Umbilical cord (tissue), 2 donors: ENCODE measurements around the gene GSG1. TPM values are rescaled to one million over a fixed set of nuclear protein-coding genes. Genes with fewer than 3 reads are reported as not detected.
A peak's percentile ranks its signal among the peaks of the same experiment; 100 is the strongest.
"Not testable (repeated sequence)": the region's sequence is repeated elsewhere in the genome, so short reads cannot be mapped to it uniquely, and the experiment has no call there.

Experiments
- DNase-seq: peaks from one replicate; pipeline ENCODE4 v3.0.0-alpha.2; 2015; ENCODE audit warnings: low spot score
- total RNA-seq: library from RNA; depleted of rRNA; stranded (reverse); fragments of >200 nt; gene quantifications from one replicate; pipeline ENCODE4 v1.2.3, GENCODE V29; 2014; ENCODE audit warnings: low replicate concordance; ENCODE audit not compliant: insufficient read depth

GSG1 gene
- total RNA-seq, 1 donor from 2014 or later, result 1.2 TPM

DNA sequence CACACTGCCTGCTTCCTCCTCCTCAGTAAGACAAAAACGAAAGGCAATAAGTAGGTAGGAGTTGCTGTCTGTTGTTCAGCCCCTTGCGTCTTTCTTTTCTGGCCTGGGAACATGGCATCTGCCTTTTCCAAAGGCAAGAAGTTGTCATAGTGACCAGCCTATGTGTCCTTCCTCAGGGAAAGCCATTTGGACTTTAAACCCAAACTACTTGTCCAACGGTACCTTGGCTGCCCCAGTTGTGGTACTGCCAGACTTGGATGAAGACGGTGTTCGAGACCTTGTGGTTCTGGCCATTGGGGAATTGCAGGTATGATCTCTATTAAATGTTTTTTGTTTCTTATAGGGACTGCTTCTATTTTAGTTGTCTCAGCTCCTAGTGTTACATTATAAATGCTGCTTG lies 40.8 kb downstream of the GSG1 start:
- no peak for DNase-seq

DNA sequence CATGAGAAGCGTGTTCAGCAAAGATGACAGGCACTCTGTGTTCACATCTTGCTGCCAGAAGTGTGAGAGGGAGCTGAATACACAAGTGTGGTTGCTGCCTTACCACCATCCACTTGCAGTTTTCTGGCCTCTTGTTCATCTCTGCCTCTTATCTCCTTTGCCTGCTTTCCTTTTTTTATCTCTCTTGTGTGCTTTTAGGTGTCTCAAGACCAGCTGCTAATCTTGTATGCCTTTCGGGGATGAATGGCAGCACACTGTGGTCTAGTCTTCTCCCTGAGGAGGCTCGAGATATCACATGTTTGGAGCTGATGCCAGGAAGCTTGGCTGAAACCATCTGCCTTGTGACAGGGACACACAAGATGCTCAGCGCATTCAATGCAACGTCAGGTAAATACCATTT lies 42.1 kb downstream of the GSG1 start:
- no peak for DNase-seq

DNA sequence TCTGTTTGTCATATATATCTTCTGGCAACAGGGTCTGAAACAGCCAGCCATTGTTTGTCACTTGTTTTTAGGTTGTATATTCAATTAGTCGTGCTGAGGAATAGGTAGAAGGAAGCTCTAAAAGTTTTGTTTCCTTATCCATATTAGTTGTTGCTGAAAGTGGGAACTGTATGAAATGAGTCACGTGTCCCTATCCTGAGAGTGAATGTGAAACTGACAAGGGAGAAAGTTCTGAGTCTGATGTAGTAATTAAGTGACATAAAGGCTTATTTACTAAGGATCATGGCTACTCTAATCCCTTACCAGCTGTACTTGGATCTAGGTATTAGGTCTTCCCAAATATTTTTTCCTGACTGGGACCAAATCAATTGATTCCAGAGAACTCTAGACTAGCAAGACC lies 42.9 kb downstream of the GSG1 start:
- DNase-seq, result no peak

DNA sequence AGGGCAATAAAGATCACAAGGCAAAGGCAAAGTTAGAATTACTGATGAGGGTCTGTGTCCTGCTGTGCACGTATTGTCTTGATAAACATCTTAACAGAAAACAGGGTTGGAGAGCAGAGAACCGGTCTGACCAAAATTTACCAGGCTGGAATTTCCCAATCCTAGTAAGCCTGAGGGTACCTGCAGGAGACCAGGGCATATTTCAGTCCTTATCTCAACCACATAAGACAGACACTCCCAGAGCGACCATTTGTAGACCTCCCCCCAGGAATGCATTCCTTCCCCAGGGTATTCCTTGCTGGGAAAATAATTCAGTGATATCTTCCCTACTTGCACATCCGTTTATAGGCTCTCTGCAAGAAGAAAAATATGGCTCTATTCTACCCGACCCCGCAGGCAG lies 49.9 kb downstream of the GSG1 start:
- DNase-seq, result not testable (repeated sequence)

DNA sequence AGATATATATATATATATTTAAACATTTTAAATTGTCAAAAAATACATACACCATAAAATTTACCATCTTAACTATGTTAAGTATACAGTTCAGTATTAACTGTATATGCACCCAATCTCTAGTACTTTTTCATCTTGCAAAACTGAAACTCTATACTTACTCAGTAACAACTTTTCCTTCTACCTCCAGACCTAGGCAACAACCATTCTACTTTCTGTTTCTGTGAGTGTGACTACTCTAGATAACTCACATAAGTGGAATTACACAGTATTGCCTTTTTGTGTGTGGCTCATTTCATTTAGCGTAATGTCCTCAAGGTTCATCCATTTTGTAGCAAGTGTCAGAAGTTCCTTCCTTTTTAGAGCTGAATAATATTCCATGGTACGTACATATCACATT lies 51.0 kb downstream of the GSG1 start:
- DNase-seq, result no peak

DNA sequence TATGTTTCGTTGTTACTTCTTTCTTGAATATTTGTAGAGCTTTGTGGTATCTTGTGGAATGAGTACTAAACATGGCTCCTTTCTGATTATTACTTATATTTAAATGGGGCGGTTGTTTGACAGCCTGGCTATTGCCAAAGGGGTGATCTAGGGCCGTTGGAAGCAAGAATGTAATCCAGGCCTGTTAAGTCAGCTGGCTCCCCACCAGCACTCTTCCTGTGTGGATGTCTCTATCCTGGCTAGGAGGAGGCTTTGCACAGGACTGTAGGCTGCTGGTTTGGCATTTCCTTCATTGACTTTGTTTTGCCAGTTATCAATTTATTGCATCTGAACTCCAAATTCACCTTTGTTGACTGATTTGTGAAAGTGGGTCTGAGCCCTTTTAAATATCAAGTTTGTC lies 53.7 kb downstream of the GSG1 start:
- DNase-seq, result no peak

DNA sequence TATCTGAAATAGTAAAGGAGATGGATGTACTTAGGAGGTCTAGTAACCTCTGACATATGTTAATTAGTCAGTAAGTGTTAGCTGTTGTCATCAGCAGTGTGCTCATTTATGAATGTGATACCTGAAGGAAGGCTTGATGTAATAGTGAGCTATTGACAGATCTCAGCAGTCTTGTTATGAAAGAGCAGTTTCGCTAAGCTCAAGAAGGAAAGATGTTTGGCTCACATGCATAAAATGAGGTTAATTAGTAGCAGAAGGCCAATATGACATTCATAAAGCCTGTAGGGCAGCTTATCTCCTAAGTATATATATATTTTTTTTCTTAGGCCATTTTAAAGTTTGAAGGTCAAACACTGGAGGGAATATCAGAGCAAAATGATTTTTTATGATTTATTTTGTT lies 56.5 kb downstream of the GSG1 start:
- DNase-seq, result no peak

DNA sequence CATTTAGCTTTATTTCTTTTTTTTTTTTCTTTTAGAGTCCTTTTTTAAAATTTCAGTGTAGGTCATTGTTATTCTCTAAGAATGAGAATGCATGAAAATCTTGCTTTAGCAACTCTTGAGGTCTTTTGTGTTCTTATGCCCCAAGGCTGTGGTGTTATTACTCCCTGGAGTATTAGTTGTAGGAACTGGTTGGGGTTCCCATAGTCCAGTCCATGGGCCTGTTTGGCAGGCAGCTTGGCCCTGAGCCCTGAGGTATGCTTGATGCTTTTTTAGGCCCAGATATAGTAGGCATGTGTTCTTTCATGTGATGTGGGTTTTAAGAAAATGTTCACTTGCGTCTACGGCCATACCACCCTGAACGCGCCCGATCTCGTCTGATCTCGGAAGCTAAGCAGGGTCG lies 57.7 kb downstream of the GSG1 start:
- DNase-seq, result no peak

DNA sequence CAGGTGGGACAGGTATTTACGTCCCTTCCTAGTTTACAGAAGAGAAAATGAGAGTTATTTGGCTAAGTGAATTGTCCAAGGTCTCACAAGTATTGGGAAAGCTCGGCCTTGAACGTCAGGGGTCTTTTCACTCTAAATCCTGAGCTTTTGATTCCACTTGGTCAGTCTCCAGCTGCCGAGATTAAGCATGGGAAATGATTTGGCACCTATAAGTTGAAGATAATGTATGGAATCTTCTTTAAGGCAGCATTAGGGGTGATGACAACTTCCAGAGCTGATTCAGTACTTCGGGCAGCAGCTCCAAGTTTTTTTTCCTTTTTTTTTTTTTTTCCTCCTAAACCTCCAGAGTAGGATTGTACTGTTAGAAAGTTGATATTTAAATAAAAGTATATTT lies 58.6 kb downstream of the GSG1 start:
- peak; percentile 56 for DNase-seq

DNA sequence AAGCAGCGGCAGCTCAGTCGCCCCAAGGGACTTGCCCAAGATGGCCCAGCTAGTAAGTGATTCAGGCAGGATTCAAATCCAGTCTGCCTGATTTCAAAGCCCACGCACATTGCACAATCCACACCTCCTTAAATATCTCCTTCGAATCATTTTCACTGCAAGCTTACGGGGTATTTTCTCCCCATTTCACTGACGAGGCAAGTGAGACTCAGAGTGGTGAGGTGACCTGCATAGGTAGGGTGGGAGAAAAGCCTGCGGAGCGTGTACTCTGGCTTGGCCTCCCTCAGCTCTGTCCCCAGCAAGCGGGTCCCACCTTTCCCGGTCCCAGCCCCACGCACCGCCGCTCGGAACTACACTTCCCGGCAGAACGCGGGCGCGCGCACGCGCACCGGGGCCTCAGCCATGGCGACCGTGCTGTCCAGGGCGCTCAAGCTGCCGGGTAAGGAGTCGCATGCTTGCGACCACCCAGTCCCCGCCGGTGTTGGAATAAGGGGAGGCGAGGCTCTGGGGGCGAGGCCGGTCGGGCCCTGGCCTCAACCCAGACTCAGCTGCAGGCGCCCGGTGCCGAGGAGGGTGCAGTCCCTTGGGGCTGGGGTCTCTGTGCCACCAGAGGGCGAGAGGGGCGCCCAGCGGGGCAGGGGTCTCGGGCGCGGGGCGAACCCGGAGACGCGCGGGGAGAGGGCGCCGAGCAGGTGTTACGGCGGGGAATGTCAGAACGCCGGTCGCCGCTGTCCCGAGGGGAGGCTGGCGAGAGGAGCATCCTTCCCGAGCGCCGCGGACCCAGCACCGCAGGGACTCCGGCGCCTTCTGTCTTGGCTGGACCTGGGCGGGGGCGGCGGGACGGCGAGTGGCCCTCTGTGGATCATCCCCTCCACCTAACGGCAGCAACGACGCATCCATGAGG lies 59.2 kb downstream of the GSG1 start, which contains the start of gene FAM234B:
TSS of gene FAM234B (plus strand) at position 380 of the 904 bp plus-strand sequence. CDS start at position 403, 23 bp downstream.
- peak; percentile 68 for DNase-seq

DNA sequence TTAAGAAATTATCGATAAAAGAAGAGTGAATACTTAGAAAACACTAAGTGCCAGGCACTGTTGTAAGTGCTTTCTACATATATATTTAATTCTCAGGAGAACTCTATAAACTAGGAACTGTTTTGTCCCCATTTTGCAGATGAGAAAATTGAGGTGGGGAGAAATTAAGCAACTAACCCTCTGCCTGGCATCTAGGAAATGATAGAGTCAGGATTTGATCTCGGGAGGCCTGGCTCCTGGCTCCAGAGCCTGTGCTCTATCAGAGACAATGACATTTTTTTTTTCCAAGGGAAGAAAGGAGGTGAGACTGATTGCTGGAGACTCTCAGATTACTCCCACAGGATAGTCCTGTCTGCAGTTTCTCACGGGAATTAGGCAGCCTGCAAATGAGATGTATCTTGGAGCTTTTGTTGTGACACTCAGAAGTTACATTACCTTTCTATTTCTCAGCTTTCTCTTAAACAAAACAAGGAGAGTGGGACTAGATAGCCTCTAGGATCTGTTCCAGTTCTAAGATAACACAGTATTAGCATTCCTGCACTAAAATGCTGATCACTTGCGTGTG lies 60.7 kb downstream of the GSG1 start:
- no peak for DNase-seq

DNA sequence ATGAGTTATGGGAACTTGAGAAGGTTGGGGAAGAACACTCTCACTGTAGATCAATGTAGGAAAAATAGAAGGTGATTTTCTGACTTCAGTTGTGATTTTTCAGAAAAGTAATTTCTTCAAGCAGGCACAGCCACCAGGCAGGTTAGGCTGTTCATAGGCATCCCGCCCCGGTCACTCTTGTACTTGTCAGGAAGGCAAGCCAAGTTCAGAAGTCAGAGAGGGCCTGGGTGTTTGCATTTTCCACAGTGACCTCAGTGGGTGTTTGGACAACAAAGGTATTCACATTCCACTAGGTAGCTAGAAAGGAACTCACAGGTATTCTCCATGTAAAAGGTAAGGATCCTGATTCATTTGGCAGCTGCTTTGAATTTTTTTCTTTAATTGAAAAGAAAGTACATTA lies 62.2 kb downstream of the GSG1 start:
- no peak for DNase-seq

DNA sequence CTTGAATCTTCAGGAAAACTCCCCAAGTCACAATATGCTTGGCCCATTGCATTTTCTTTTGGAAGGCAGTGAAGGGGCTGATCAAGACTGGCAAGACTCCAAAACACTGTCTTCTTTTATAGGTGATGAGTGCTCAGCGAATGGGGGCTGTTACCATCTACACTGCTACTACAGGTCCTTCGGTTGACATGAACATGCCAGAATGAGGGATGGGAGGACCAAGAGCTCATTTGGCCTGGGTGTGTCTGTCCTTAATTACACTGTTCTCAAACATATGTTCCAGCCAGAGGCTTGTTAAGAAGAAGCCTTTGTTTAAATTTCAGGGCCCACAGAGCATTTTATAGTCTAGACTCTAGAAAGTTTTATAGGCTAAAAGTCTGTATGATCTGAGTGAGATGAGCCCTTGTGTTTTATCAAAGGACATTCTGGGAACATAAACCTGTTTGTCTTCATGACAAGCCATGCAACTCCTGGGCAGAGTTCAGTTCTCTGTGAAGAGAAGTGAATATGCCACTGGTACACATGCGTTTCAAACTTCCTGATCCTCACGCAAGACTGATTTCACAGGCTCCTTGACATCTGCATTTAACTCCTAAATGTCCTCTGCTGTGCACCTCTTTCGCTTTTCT lies 64.0 kb downstream of the GSG1 start:
- DNase-seq, result no peak

DNA sequence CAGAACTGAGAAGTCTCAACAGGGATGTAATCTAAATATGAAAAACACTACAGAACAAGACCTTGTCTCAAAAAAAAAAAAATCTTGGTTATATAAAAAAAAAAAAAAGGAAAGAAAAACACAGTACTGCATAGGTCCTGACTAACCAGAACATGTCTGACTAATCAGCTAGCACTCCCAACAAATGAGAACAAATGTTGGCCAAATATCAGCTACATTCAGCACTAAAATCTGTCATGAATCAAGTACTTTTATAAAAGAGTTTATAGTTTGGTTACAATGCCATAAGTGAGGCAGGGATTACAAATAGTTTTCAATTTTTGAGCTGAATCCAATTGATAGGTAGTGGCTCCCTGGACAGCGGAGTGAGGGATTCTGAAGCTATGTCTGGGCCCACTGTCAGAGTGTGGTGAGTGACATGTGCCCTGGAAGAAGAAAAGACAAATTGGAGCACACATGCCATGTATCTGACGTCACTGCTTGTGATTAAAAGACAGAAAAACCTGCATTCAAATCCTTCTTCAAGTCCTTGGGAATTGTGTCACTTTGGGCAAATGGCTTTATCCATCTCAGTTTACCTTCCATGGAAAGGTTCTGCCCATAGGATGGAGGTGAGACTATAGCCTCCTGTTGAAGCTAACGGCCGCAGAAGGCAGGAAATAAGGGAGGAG lies 64.8 kb downstream of the GSG1 start:
- no peak for DNase-seq

DNA sequence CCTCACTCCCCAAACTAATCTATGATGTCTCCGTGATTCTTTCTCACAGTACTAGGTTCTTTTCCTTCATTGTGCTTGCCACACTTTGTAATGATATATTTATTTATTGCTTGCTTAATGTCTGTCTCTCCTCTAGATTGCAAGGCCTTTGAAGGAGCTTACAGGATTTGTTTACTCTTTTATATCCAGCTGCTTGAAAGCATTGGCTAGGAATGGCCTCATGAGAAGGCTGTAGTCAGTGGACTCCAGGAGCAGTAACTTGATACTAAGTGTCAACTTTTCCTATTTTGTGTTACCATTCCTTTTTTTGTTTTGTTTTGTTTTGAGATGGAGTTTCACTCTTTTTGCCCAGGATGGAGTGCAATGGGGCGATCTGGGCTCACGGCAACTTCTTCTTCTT lies 66.6 kb downstream of the GSG1 start:
- no peak for DNase-seq

DNA sequence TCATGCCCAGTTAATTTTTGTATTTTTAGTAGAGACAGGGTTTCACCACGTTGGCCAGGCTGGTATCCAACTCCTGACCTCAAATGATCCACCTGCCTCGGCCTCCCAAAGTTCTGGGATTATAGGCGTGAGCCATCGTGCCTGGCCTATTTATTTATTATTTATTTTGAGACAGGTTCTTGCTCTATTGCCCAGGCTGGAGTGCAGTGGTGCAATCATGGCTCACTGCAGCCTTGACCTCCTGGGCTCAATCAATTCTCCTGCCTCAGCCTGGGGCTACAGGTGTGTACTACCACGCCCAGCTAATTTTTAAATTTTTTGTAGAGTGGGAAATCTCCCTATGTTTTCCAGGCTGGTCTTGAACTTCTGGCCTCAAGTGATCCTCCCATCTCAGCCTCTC lies 68.1 kb downstream of the GSG1 start:
- DNase-seq, result not testable (repeated sequence)

Other genes with a start within 250 kb of the GSG1 start
- 42.1 TPM for gene GPRC5A, start 212.1 kb downstream of the GSG1 start, total RNA-seq
- not detected for gene GPRC5D, start 151.5 kb downstream of the GSG1 start, total RNA-seq
- gene HEBP1, start 103.4 kb downstream of the GSG1 start, total RNA-seq, result 10.4 TPM
- gene FAM234B, start 59.3 kb downstream of the GSG1 start, total RNA-seq, result 7.9 TPM
- 81.6 TPM for gene EMP1, start 93.1 kb upstream of the GSG1 start, total RNA-seq